ENCODE data around the gene FARP2.
A peak's percentile ranks its signal among the peaks of the same experiment; 100 is the strongest.
"Not testable (repeated sequence)": the region's sequence is repeated elsewhere in the genome, so short reads cannot be mapped to it uniquely, and the experiment has no call there.

FARP2 gene, protein sequence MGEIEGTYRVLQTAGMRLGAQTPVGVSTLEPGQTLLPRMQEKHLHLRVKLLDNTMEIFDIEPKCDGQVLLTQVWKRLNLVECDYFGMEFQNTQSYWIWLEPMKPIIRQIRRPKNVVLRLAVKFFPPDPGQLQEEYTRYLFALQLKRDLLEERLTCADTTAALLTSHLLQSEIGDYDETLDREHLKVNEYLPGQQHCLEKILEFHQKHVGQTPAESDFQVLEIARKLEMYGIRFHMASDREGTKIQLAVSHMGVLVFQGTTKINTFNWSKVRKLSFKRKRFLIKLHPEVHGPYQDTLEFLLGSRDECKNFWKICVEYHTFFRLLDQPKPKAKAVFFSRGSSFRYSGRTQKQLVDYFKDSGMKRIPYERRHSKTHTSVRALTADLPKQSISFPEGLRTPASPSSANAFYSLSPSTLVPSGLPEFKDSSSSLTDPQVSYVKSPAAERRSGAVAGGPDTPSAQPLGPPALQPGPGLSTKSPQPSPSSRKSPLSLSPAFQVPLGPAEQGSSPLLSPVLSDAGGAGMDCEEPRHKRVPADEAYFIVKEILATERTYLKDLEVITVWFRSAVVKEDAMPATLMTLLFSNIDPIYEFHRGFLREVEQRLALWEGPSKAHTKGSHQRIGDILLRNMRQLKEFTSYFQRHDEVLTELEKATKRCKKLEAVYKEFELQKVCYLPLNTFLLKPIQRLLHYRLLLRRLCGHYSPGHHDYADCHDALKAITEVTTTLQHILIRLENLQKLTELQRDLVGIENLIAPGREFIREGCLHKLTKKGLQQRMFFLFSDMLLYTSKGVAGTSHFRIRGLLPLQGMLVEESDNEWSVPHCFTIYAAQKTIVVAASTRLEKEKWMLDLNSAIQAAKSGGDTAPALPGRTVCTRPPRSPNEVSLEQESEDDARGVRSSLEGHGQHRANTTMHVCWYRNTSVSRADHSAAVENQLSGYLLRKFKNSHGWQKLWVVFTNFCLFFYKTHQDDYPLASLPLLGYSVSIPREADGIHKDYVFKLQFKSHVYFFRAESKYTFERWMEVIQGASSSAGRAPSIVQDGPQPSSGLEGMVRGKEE

GRCh38 chr2:241355983-241356870 lies at the start of gene FARP2:
Gene FARP2 (plus strand): TSS chr2:241356285. CDS start chr2:241373108, 16,823 bp downstream.
- DNase-seq (ENCODE audit: low spot score): peak; percentile 98

- no peak for DNase-seq (ENCODE audit: low spot score)
These were observed 49.0 kb upstream of the FARP2 start for GRCh38 chr2:241307055-241307454.

GRCh38 chr2:241308267-241308666 lies 47.8 kb upstream of the FARP2 start:
- no peak for DNase-seq (ENCODE audit: low spot score)

GRCh38 chr2:241308832-241309500 lies 47.1 kb upstream of the FARP2 start:
- DNase-seq (ENCODE audit: low spot score): no peak

- DNase-seq (ENCODE audit: low spot score): peak; percentile 75
These were observed 46.4 kb upstream of the FARP2 start for GRCh38 chr2:241309684-241310117.

GRCh38 chr2:241310917-241311566 lies 45.0 kb upstream of the FARP2 start:
- DNase-seq (ENCODE audit: low spot score): no peak

GRCh38 chr2:241312082-241312481 lies 44.0 kb upstream of the FARP2 start:
- DNase-seq (ENCODE audit: low spot score): peak; percentile 25

DNA sequence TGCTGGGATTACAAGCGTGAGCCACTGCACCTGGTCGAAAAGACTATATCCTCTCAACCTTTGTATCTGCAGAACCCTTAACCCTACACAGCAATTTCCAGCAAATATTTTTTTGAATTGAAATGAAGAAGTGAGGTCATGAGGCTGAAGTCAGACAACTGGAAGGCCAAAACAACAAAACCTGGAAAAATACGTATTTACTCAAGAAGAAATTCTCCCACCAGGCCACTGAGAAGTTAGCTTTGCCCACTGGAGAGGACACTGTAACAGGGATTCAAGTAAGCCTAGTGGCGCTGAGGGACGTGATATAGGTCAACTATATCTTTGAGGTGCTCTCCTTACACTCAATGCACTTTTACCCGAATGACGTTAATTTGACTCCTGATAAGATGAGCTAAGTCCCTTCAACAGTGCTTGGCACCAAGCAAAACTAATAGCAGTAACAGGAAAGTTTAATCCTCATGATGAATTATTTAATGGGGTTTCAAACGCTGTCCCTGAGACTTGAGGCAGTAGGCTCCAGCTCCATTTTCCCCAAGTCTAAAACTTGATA lies 42.5 kb upstream of the FARP2 start:
- DNase-seq (ENCODE audit: low spot score): no peak

DNA sequence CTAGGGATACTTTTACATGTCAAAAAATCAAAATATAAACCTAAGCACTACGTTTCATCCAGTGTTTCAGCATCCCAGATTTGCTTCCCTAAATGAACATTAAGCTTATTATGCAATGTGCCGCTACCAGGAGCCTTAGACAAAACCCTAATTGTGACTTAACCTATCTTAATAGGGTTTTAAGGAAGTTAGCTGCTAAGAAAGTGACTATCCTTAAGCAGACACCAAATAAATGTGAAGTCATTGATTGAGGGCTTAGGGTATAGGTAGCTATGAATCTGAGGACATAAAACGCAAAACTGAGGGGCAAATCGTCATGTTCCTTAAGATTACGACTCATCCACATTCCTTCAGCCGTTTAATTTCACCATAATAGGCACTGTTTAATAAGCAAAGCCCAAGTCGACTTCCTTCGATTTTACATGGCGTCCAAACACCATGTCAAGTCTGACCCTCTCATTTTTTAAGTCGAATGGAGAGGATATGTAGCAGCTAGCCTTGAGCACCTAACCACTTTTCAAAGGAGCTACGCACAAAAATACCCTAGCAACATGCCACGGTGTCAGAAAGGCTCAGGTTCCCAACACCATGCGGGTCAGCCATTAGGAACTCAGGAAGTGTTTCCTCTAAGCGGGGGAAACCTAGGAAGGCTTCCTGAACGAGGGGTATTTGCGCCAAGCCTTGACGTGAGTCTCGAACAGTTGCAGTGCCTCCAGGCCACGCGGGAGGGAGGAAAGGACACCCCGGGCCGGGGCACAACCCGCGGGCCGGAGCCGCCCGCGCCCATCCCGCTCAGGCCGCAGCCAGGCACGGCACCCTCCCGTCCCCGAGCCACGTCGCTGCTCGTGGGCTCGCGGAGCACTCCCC lies 41.6 kb upstream of the FARP2 start:
- DNase-seq (ENCODE audit: low spot score): no peak

DNA sequence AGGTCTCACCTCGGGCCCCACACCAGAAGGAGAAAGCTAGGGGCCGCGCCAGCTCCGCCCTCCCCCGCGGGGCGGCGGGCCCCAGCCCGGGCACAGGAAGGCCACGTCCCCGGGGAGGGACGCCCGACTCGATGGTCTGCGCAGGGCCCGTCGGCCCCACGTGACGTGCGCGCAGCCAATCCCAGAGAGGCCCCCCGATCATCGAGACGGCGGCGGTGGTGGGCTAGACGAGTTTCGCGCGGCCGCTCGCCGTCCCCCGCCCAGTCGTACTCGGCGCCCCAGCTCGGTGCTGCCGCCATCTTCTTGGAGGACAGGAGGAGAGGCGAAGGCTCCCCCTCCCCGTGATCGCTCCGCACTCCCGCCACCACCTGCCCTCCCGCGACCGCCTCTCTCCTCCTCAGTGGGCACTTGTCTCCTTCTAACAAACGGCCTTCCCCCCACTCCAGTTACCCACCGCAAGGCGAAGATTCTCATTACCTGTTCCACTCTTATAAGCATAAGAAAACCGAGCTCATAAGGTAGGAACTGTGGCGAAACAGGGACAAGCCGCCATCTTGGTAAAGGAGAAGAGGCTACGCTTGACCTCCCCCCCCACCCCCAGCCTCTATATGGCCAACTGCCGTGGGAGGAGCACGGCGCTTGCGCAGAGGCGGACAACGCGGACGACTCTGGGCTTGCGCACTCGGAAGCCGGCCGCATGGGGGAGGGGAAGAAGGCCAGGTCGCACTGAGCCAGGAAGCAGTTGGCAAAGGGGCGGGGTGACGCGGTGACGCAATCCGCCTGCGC lies 40.8 kb upstream of the FARP2 start, which contains the start of gene HDLBP:
Gene HDLBP (minus strand): TSS at position 580 of the 786 bp plus-strand sequence. CDS start 48,803 bp downstream, outside the sequence.
- peak; percentile 100 for DNase-seq (ENCODE audit: low spot score)

- no peak for DNase-seq (ENCODE audit: low spot score)
These were observed 40.0 kb upstream of the FARP2 start, which contains the start of gene SEPTIN2 for GRCh38 chr2:241315879-241316631. Gene SEPTIN2 (plus strand): TSS chr2:241315925. CDS start chr2:241324233, 8,308 bp downstream.

- DNase-seq (ENCODE audit: low spot score): no peak
These were observed 39.3 kb upstream of the FARP2 start for GRCh38 chr2:241316825-241317224.

DNA sequence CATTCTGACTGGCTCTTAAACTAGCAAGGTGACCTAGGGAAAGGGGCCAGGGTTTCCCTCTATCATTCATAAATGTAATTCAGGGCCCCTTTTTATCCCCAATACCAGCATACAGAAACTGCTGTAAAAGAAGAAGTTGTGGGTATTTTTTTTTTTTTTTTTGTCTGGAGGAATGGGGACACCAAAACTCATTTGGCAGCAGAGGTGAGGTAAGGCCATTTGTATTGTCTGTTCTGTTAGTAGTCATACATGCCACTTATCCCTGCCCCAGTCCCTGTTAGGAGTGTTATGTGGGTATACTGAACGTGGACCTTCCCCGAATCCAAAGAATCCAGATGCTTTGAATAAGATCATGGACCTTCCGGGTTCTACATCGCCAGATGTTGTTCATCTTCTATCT lies 38.7 kb upstream of the FARP2 start:
- DNase-seq (ENCODE audit: low spot score): no peak

GRCh38 chr2:241318830-241319229 lies 37.3 kb upstream of the FARP2 start:
- not testable (repeated sequence) for DNase-seq (ENCODE audit: low spot score)

GRCh38 chr2:241320394-241320793 lies 35.7 kb upstream of the FARP2 start:
- DNase-seq (ENCODE audit: low spot score): no peak

- DNase-seq (ENCODE audit: low spot score): no peak
These were observed 35.1 kb upstream of the FARP2 start for GRCh38 chr2:241321033-241321432.

DNA sequence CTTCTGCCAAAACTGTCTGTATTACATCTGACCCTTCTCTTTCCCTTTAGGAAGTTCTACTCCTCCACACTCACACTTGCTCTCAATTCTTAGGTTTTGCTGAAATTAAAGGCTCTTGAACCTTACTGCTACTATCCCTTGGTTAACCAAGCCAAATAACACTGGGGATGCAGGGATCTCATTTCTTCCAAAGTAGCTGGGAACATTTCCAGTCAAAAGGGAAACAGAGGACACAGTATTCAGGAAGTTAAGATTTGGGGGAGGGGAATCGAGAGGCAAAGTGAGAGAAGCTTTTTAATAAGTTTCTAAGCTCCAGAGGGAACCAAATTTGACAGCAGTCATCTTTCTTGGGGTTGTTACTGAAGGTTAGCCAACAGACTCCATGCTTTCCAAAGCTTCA lies 34.2 kb upstream of the FARP2 start:
- DNase-seq (ENCODE audit: low spot score): no peak
